ENCODE measurements around the gene TBCA.

The TBCA gene

GRCh38 chr5:77741608-77742007 lies 34.5 kb downstream of the TBCA start:
- no peak overlapping the region for H3K4me3 Mint-ChIP-seq
- no peaks in the 10 kb centered on the region for H3K27me3 Mint-ChIP-seq (ENCODE audit: low read depth)
- no peaks in the 10 kb centered on the region for H3K4me1 Mint-ChIP-seq
- peaks cover 1% of the 10 kb centered on the region for H3K9me3 Mint-ChIP-seq
- peaks cover 31% of the 10 kb centered on the region for H3K36me3 Mint-ChIP-seq (ENCODE audit: low read depth)
- no peak for TF ChIP-seq CTCF (IDR thresholded peaks at IDR 0.05; ENCODE audit: unreplicated experiment in 3 of 3)
- H3K27ac Mint-ChIP-seq: no peak overlapping the region

- Mint-ChIP-seq H3K4me3 (no peak overlapping the region), H3K4me1 (no peaks in the 10 kb centered on the region), H3K27me3 (ENCODE audit: low read depth) (no peaks in the 10 kb centered on the region), H3K36me3 (ENCODE audit: low read depth) (peaks cover 66% of the 10 kb centered on the region), H3K27ac (no peak overlapping the region), H3K9me3 (peaks cover 26% of the 10 kb centered on the region)
- no peak for TF ChIP-seq CTCF (IDR thresholded peaks at IDR 0.05; ENCODE audit: unreplicated experiment in 3 of 3)
These were observed 41.3 kb downstream of the TBCA start for GRCh38 chr5:77734885-77735284.

- Mint-ChIP-seq H3K36me3 (ENCODE audit: low read depth) (peaks cover 71% of the 10 kb centered on the region), H3K4me3 (no peak overlapping the region), H3K9me3 (peaks cover 26% of the 10 kb centered on the region), H3K27ac (no peak overlapping the region), H3K4me1 (no peaks in the 10 kb centered on the region), H3K27me3 (ENCODE audit: low read depth) (no peaks in the 10 kb centered on the region)
- no peak for TF ChIP-seq CTCF (IDR thresholded peaks at IDR 0.05; ENCODE audit: unreplicated experiment in 3 of 3)
These were observed 43.0 kb downstream of the TBCA start for GRCh38 chr5:77733130-77733529.

- Mint-ChIP-seq H3K4me1 (peaks cover 4% of the 10 kb centered on the region), H3K27ac (no peak overlapping the region), H3K4me3 (no peak overlapping the region), H3K36me3 (ENCODE audit: low read depth) (peaks cover 24% of the 10 kb centered on the region), H3K9me3 (no peaks in the 10 kb centered on the region), H3K27me3 (ENCODE audit: low read depth) (no peaks in the 10 kb centered on the region)
- TF ChIP-seq CTCF (IDR thresholded peaks at IDR 0.05; ENCODE audit: unreplicated experiment in 3 of 3): no peak
These were observed 48.9 kb downstream of the TBCA start for GRCh38 chr5:77727190-77727589.

- TF ChIP-seq CTCF (IDR thresholded peaks at IDR 0.05; ENCODE audit: unreplicated experiment in 3 of 3): no peak
- H3K36me3 Mint-ChIP-seq (ENCODE audit: low read depth): peaks cover 11% of the 10 kb centered on the region
- no peaks in the 10 kb centered on the region for H3K9me3 Mint-ChIP-seq
- peaks cover 4% of the 10 kb centered on the region for H3K4me1 Mint-ChIP-seq
- no peak overlapping the region for H3K4me3 Mint-ChIP-seq
- H3K27ac Mint-ChIP-seq: peak overlapping the region in 1 of 3 experiments; percentile 30
- no peaks in the 10 kb centered on the region for H3K27me3 Mint-ChIP-seq (ENCODE audit: low read depth)
These were observed 50.5 kb downstream of the TBCA start for GRCh38 chr5:77725616-77726015.

- Mint-ChIP-seq H3K27me3 (ENCODE audit: low read depth) (no peaks in the 10 kb centered on the region), H3K9me3 (no peaks in the 10 kb centered on the region), H3K4me3 (no peak overlapping the region), H3K27ac (no peak overlapping the region), H3K4me1 (peaks cover 4% of the 10 kb centered on the region), H3K36me3 (ENCODE audit: low read depth) (peaks cover 6% of the 10 kb centered on the region)
- TF ChIP-seq CTCF (IDR thresholded peaks at IDR 0.05; ENCODE audit: unreplicated experiment in 3 of 3): no peak
These were observed 51.2 kb downstream of the TBCA start for GRCh38 chr5:77724934-77725333.

Measured in nephron (organoid).